22Rv1 (cell line): Measurements from ENCODE around the gene PCSK2.

Experiments used
- CTCF ChIP-seq: fragments of 450-650 bp; IDR thresholded peaks from 2 replicates; pipeline ENCODE4 v1.5.1; 2017; ENCODE audit warnings: mild to moderate bottlenecking
- ZFX ChIP-seq: fragments of 450-650 bp; IDR thresholded peaks from 2 replicates; pipeline ENCODE4 v1.6.1; 2017; ENCODE audit warnings: antibody characterized with exemption, borderline replicate concordance

- no peak for TF ChIP-seq CTCF
- TF ChIP-seq ZFX = no peak
These were observed 24.8 kb upstream of the PCSK2 start for GRCh38 chr20:17202030-17202429.
